ENCODE results near the gene STARD10. TPM values are rescaled to one million over a fixed set of nuclear protein-coding genes. Genes with fewer than 3 reads are reported as not detected.

STARD10 gene
- total and polyA plus RNA-seq, 2 donors (not counting 3 experiments of a cell fraction or from before 2014, with no cell fraction given), result 16.1 to 22.5 TPM

DNA sequence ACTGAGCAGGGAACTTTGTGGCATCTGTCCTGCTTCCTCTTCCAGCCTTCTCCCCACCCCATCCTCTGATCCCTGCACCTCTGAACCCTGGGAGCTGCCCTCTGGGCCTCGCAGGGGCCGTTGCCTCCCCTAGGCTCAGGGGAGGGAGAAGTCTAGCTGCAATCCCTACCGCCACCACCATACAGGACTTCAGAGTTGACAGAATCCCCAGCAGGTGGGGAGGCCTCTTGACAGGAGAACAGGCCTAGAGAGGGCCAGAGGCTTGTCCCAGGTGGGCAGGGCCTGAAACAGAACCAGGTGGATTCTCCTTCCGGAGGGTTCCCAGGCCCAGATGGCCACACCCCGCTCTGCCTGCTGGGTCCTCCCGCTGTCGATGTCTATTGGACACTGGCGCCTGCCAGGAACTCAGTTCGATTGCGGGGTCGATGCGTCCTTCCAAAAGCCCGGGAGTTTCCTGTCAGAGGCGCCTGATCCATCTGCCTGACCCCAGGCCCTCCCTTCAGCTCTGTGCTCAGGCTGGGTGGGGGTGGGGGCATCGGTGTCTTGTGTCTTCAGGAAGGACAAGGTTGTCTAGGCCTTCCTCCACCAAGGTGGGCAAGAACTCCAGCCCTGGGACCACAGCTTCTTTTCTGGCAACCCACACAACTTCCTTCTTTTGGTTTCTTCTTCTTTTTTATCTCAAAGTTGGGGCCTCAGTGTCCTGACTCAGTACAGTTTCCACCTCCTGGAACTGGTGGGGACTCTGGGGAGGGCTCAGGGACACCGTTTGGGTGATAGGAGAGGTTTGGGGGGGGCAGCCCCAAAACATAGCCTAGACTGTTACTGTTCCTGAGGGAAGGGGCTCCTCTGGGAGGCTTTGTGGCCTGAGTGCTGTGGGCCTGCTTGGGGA is 6.4 kb downstream of the STARD10 start:
- Histone ChIP-seq H3K9me1 (replicated peaks; ENCODE audit: control insufficient read depth, extremely low read depth, insufficient read depth, low read length) (no peaks in the 10 kb centered on the region), H3K79me2 (ENCODE audit: control insufficient read depth, insufficient read depth, low read length) (no peaks in the 10 kb centered on the region), H3K4me1 (ENCODE audit: control insufficient read depth, extremely low read depth, insufficient read depth, low read length) (no peaks in the 10 kb centered on the region), H2AFZ (ENCODE audit: low read depth, low read length) (no peak overlapping the region), H3K9ac (replicated peaks; ENCODE audit: extremely low read depth, insufficient read depth, low read length) (no peak overlapping the region), H4K20me1 (replicated peaks; ENCODE audit: control insufficient read depth, extremely low read depth, insufficient read depth, low read length) (no peaks in the 10 kb centered on the region), H3K9me3 (replicated peaks; ENCODE audit: control insufficient read depth, insufficient read depth, low read length) (no peaks in the 10 kb centered on the region), H3K27me3 (ENCODE audit: control insufficient read depth in 2 of 2, insufficient read depth in 2 of 2, low read length in 2 of 2) (no peaks in the 10 kb centered on the region), H3K4me3 (replicated peaks in 1 of 3; ENCODE audit: insufficient read depth in 1 of 3, low read depth in 1 of 3, low read length in 3 of 3) (no peak overlapping the region), H3K27ac (ENCODE audit: insufficient read depth, low read depth, low read length) (no peak overlapping the region), H3K4me2 (ENCODE audit: insufficient read depth, low read length) (no peak overlapping the region), H3K36me3 (ENCODE audit: control insufficient read depth in 2 of 2, extremely low read depth in 1 of 2, insufficient read depth in 2 of 2, low read length in 2 of 2) (no peaks in the 10 kb centered on the region)
- POLR2A ChIA-PET, result no interaction called here
- no peak for FAIRE-seq
- no TSS peak for BruUV-seq (replicated peaks)
- CTCF ChIA-PET, result interaction anchor here (0.6 to 3.2 kb wide), 6 partner anchors 10 to 62 kb away, joined by 3 to 20 read pairs (median 4); no protein-coding TSS in a partner anchor
- dilution Hi-C loops (cut with MboI; ENCODE audit: extremely low pct_ligation_motif_present, low sequenced_read_pairs) (no loop called here), intact Hi-C loops (cut with micrococcal nuclease) (no loop called here)
- DNase-seq (ENCODE audit: low read depth, low spot score), result no peak
- TF ChIP-seq MAX (IDR thresholded peaks at IDR 0.05; ENCODE audit: insufficient read depth, insufficient read length), result no peak
- no peak for TF ChIP-seq EZH2 (IDR thresholded peaks at IDR 0.05; ENCODE audit: borderline replicate concordance, low read depth, low read length, severe bottlenecking)
- TF ChIP-seq, protein P1, sequence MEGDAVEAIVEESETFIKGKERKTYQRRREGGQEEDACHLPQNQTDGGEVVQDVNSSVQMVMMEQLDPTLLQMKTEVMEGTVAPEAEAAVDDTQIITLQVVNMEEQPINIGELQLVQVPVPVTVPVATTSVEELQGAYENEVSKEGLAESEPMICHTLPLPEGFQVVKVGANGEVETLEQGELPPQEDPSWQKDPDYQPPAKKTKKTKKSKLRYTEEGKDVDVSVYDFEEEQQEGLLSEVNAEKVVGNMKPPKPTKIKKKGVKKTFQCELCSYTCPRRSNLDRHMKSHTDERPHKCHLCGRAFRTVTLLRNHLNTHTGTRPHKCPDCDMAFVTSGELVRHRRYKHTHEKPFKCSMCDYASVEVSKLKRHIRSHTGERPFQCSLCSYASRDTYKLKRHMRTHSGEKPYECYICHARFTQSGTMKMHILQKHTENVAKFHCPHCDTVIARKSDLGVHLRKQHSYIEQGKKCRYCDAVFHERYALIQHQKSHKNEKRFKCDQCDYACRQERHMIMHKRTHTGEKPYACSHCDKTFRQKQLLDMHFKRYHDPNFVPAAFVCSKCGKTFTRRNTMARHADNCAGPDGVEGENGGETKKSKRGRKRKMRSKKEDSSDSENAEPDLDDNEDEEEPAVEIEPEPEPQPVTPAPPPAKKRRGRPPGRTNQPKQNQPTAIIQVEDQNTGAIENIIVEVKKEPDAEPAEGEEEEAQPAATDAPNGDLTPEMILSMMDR (IDR thresholded peaks at IDR 0.05; ENCODE audit: extremely low read depth in 1 of 2, insufficient read depth in 1 of 2, low read depth in 1 of 2, low read length in 2 of 2), result no peak
- no peak for TF ChIP-seq FOS (IDR thresholded peaks at IDR 0.05; ENCODE audit: borderline replicate concordance, insufficient read depth, low read length)
- TF ChIP-seq POLR2AphosphoS5 (IDR thresholded peaks at IDR 0.05; ENCODE audit: insufficient read depth, low read depth, low read length), result no peak
- TF ChIP-seq MYC (IDR thresholded peaks at IDR 0.05; ENCODE audit: low read depth, low read length), result no peak
- no peak for TF ChIP-seq POLR2A (IDR thresholded peaks at IDR 0.05; ENCODE audit: low read depth, low read length)
- TF ChIP-seq GATA2 (IDR thresholded peaks at IDR 0.05; ENCODE audit: insufficient read depth, insufficient read length, low read depth, low read length), result no peak
- TF ChIP-seq JUN (IDR thresholded peaks at IDR 0.05; ENCODE audit: borderline replicate concordance, insufficient read depth, insufficient read length, low read depth), result no peak
